UCSD-AML1 (cell line): ENCODE data around the gene MEA1.
"Not testable (repeated sequence)": the region's sequence is repeated elsewhere in the genome, so short reads cannot be mapped to it uniquely, and the experiment has no call there.

Experiments
- DNase-seq: peaks from one replicate; lab custom pipeline; 2025; ENCODE audit not compliant: unreplicated experiment; lab: John Stamatoyannopoulos, UW

The MEA1 gene

DNA sequence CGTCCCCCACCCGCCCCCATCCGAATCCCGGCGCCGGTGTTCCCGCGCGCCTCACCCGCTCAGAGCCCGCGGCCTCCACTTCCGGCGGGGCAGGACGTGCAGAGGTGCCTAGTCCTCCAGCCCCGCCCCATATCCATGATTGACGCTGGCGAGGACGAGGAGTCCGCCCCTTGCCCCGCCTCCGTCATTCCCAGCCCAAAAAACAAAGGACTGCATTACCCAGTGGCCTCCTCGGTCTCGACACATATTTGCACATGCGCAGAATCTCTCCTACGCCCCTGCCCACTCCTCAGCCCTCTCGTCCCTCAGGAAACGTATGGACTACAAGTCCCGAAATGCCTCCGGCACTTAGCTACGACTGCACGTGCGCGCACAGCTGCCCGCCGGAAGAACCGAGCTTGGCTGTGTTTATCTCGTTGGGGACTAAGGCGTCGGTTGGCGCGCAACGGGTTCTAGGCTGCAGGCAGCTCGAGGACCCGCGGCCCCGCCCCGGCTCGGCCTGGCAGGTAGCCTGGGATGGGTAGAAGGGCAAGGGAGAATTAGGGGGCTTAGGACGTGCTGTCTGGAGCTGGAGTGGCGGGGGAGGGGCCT is at the start of gene MEA1, which contains the start of gene KLHDC3:
MEA1 (minus strand) TSS at position 104 of the 591 bp plus-strand sequence. CDS start 133 bp downstream, outside the sequence.
KLHDC3 (plus strand) TSS at position 407 of the 591 bp plus-strand sequence. CDS start 2,944 bp downstream, outside the sequence.
- peak; percentile 99 for DNase-seq

DNA sequence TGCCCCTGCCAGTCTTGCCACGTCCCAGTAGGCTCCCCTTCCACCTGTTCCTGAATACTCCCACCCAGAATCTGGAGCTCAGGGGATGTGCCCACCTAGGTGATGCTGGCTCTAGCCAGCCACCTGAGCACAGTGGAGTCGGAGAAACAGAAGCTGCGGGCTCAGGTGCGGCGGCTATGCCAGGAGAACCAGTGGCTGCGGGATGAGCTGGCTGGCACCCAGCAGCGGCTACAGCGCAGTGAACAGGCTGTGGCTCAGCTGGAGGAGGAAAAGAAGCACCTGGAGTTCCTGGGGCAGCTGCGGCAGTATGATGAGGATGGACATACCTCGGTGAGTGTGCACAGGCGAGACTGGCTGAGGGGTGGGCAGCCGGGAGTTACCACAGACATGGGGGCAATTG is 49.1 kb upstream of the MEA1 start:
- DNase-seq, result no peak

GRCh38 chr6:43061861-43062260 is 48.1 kb upstream of the MEA1 start:
- DNase-seq, result no peak

DNA sequence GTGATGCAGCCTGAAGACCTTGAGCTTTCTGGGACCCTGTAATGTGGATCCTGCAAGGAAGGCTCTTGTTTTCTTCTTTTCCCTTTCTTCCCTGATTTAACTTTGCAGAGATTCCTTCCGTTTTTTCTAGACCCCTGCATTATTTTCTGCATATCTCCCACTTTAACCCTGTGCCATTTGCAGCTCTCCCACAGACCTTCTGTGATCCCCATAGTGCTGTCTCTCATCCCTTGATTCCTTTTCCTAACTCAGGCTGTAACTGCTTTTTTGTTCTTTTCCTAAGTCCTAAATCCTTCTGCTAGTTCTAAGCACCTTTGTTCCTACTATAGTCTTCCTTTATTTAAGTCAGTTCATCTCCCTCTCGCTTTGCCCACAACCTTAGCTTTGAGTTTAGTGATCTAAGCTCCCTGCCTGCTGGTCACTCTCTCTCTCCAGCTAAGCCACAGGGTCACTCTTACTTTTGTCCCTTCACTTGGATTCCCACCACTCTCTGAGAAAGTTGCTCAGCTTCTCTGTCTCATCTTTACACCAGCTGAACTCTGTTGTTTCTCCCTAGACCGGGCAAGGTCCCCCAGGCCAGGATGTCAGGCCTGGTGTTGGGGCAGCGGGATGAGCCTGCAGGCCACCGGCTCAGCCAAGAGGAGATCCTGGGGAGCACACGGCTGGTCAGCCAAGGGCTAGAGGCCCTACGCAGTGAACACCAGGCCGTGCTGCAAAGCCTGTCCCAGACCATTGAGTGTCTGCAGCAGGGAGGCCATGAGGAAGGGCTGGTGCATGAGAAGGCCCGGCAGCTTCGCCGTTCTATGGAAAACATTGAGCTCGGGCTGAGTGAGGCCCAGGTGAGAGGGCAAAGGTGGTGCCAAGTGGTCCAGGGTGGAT is 47.2 kb upstream of the MEA1 start:
- no peak for DNase-seq

GRCh38 chr6:43060034-43060754 is 46.4 kb upstream of the MEA1 start:
- DNase-seq, result no peak

DNA sequence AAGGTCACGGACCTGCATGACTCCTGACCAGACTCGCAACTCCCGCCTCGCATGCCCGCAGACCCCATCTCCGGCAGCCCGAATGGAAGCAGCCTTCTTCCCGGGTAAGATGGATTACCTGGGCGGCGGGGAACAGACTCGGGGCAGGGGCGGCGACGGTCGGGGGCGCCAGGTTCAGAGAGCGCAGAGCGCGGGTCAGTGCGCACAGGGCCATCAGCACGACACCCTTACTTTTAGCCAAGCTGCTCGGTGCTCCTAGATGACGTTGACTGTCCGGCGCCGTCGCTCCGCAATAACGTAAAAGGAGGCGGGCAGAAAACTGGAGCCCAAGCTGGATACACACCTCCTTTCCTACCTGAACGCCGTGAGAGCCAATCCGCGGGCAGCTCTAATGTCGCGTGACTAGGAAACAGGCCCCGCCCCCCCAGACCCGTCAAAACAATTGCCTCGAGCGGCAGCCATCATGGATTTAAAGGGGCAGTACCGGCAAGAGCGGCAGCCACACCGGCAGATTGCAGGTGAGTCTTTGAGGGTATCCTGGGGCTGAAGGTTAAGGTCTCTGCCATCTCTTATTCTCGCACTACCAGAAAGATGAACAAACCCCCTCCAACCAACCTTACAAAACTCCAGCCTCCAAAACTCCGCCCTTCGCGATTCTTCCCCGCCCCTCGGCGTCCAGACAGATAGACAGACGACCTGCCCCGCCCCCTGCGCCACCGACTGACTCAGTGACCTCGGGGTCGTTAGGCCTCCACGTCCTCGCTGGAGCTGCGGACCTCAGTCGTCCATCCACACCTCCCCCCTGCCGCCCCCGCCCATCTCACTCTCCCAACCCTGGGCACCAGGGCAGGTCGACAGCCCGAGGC is 45.7 kb upstream of the MEA1 start, which contains the start of the genes KLC4 and MRPL2:
KLC4 (plus strand) TSS at position 464 of the 866 bp plus-strand sequence. CDS start 1,705 bp downstream, outside the sequence.
MRPL2 (minus strand) TSS at position 267 of the 866 bp plus-strand sequence; CDS start at position 214, 53 bp downstream.
- peak; percentile 98 for DNase-seq

DNA sequence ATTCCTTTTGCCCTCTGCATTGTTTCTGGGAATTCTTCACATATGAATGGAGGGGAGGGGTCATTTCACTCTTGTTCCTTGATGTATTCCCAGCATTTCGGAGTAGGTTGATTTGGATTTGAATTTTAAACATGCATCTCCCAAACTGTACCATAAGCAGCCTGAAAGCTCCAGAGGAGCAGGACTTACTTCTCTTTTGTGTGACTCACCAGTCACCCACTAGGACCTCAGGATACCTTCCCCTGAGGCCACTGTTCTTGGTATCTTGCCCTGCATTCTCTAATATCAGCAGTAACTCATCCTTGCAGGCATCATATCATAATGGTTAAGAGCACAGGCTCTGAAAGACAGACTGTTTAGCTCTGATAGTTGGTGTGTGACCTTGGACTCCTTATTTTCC is 44.8 kb upstream of the MEA1 start:
- no peak for DNase-seq

- DNase-seq, result no peak
Observed at GRCh38 chr6:43055966-43056365, 42.2 kb upstream of the MEA1 start.

DNA sequence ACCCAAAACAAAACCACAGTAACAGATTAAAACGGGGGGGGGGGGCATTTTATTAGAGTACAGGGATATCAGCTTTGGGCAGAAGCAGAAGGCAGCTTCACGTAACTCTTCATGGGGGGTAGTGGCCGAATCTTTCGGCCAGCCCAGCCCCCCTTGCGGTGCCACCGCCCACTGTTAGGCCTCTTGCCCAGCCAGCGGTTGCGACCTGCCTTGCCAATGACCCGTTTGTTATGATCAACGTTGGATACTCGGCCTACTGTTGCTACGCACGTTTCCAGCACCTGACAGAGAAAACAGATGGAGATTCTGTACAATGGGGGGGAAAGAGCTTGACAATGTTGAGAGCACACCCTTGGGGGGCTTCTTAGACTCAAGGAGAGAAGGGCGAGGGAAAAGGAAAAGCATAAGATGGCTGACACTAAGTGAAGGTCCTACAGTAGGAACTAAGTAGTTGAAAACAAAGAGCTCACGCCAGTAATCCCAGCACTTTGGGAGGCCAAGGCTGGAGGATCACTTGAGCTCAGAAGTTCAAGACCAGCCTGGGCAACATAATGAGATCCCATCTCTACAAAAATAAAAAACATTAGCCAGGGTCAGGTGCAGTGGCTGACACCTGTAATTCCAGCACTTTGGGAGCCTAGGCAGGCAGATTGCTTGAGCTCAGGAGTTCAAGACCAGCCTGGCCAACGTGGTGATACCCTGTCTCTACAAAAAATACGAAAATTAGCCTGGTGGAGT is 40.6 kb upstream of the MEA1 start:
- DNase-seq, result no peak

DNA sequence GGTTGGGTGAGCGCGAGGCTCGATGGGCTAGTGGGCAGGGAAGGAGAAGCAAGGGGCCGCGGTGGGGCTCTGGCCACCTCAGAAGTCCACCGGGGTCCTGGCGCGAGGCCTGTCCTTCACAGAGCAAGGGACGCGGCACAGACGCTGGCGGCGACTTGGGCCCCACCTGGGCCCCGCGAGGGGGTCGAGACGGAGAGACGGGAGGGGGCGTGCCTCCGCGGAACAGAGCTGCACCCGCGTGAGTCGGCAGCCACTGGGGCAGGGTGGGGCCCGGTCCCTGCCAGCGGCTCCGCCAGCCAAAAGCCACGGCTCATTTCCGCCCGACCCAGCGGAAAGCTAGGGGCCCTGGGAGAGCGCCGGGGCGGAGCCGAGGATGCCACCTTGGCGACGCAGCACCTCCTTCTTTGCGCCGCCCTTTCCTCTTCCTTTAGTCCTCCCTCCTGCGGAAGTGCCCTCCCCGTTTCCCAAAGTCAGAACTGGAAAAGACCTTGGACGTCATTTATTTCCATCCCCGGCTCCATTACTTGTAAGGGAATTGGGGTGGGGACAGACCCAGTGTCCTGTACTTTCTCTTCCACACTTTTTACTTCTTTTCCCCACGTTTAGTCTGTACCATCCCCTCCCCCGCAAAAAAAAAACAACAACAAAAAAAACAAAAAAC is 39.9 kb upstream of the MEA1 start, which contains the start of gene CUL7:
CUL7 (minus strand) TSS at position 307 of the 661 bp plus-strand sequence. CDS start 1,063 bp downstream, outside the sequence.
- DNase-seq, result peak; percentile 94

- DNase-seq, result peak; percentile 65
Observed at GRCh38 chr6:43052842-43053544, 39.2 kb upstream of the MEA1 start.

DNA sequence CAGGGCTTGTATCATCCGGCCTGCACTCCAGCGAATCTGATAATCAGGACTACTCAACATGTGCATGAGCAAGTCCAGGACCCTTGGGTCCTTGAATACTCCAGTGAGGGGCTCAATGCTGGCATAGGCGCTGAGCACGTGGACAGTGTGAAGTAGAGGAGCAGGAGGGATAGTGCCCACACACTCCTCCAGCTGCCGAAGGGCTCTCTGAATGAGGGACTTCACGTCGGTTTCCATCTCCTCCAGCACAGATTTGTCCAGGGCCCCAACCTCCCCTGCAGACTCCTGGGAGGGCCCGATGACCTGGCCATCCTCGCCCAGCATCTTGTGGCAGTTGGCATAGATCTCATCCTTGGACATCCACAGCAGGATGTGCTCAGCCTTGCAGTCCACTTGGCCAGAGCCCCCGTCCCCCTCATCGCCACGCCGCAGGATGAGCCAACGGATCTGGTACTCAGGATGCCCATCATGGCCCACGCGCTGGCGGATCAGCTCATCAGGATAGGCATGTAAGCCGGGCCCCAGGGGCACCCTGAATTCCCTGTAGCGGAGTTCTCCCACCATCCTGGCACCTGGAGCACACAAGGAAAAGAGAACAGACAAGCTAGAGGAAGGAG is 38.6 kb upstream of the MEA1 start:
- no peak for DNase-seq

DNA sequence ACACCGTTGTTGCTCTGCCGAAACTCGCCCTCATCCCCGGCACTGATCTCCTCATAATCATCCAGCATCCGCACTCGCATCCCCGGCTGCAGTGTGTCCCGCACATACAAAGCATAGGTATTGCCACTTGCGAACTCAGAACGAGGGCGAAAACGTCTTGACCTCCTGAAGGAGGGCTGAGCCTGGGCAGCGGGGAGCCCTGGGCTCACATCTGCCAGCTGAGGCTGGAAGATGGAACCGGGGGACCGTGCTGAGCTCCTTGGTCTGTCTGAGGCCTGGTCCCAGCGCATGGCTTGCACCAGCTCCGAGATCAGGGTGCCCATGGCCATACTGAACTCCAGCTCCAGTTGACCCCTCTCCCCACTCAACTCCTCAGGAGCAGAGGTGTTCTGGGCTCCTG is 37.2 kb upstream of the MEA1 start:
- DNase-seq, result no peak

DNA sequence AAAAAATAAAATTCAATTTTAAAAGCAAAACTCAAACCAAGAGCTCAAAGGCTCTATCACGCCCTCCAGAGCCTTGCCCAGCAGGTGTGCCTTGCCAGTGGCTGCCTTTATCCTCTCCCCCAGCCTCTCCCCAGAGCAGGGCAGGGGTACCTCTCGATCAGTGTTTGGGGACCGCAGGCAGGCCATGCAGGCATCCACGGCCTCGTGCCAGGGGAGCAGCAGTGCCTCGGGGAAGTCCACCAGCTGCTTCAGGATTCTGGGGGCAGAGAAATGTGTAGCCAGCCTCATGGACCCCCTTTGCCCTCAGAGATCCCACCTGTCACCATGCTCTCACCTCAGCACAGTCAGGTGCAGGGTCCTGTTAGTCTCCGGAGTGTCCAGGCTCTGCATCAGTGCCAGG is 34.3 kb upstream of the MEA1 start:
- no peak for DNase-seq

DNA sequence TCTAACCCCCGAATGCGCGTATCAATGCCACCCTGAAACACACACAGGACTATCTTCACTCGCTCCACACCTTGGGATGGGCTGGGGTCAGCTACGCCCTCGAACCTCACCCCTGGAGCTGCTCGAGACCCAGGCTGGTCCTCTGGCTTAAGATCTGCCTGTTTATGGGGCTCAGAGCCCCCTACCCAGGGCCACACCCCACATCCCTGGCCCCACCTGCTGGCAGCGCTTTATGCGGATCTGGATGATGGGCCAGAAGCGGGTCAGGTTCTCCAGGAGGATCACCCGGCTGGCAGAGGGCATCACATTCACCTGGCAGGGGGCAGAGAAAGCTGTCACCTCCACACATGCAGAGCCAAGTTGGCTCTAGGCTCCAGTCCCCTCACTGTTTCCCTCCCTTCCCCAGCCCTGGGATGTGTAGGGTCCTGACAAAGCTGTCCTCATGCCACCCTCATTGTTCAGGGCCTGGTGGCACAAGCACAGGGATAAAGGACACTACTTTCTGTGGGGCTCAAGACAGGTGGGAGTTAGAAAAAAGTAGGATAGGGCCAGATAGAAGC is 31.7 kb upstream of the MEA1 start:
- no peak for DNase-seq

- DNase-seq, result no peak
Observed at GRCh38 chr6:43043310-43043709, 29.6 kb upstream of the MEA1 start.

DNA sequence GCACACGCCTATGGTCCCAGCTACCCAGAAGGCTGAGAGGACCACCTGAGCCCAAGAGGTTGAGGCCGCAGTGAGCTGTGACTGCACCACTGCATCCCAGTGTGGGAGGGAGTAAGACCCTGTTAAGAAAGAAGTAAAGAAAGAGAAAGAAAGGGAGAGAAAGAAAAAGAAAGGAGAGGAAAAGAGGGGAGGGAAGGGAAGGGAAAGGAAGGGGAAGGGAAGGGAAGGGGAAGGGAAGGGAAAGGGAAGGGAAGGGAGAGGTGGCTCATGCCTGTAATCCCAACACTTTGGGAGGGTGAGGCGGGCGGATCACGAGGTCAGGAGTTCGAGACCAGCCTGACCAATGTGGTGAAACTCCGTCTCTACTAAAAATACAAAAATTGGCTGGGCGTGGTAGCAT is 27.7 kb upstream of the MEA1 start:
- DNase-seq, result not testable (repeated sequence)
